HepG2 (cell line): Measurements from ENCODE around the gene UXS1. TPM values are rescaled to one million over a fixed set of nuclear protein-coding genes. Genes with fewer than 3 reads are reported as not detected.

Experiments
- FOXC1 ChIP-seq: sonication (generic); formaldehyde crosslinking; IDR thresholded peaks from 2 replicates; pipeline ENCODE4 v1.8.0; 2022; ENCODE audit warnings: mild to moderate bottlenecking, missing genetic modification reagents, borderline replicate concordance
- GATAD1 ChIP-seq: IDR thresholded peaks from 2 replicates; pipeline ENCODE4 v1.6.1; 2016; ENCODE audit warnings: missing genetic modification reagents, missing compliant biosample characterization
- GATAD2A ChIP-seq: IDR thresholded peaks from 2 replicates; pipeline ENCODE4 v1.6.1; 2016
- IKZF1 ChIP-seq: fragments of 450-650 bp; IDR thresholded peaks from 2 replicates; pipeline ENCODE4 v1.7.1; 2016
- NR2C2 ChIP-seq: sonication (generic); formaldehyde crosslinking; IDR thresholded peaks from 2 replicates; pipeline ENCODE4 v1.4.0; 2020; ENCODE audit warnings: missing genetic modification reagents, mild to moderate bottlenecking, moderate library complexity, borderline replicate concordance
- RELA ChIP-seq: sonication (generic); formaldehyde crosslinking; IDR thresholded peaks from 2 replicates; pipeline ENCODE4 v1.4.0; 2020; ENCODE audit warnings: missing genetic modification reagents
- ZNF274 ChIP-seq: sonication (generic); formaldehyde crosslinking; IDR thresholded peaks from 2 replicates; pipeline ENCODE4 v1.5.1; 2020; ENCODE audit warnings: mild to moderate bottlenecking, missing genetic modification reagents
- ZNF350 ChIP-seq: sonication (generic); formaldehyde crosslinking; IDR thresholded peaks from 2 replicates; pipeline ENCODE4 v1.4.0; 2020; ENCODE audit warnings: mild to moderate bottlenecking, low read depth, missing genetic modification reagents, borderline replicate concordance
- ZNF484 ChIP-seq: sonication (generic); formaldehyde crosslinking; IDR thresholded peaks from 2 replicates; pipeline ENCODE4 v1.5.1; 2020; ENCODE audit warnings: mild to moderate bottlenecking, low read depth, missing genetic modification reagents, borderline replicate concordance
- ZNF501 ChIP-seq: sonication (generic); formaldehyde crosslinking; IDR thresholded peaks from 2 replicates; pipeline ENCODE4 v1.5.1; 2020; ENCODE audit warnings: mild to moderate bottlenecking, moderate library complexity, missing genetic modification reagents
- ZNF564 ChIP-seq: sonication (generic); formaldehyde crosslinking; IDR thresholded peaks from 2 replicates; pipeline ENCODE4 v1.8.1; 2023; ENCODE audit warnings: mild to moderate bottlenecking, missing genetic modification reagents
- ZNF572 ChIP-seq: sonication (generic); formaldehyde crosslinking; IDR thresholded peaks from 2 replicates; pipeline ENCODE4 v1.5.1; 2020; ENCODE audit warnings: mild to moderate bottlenecking, missing genetic modification reagents
- ZNF644 ChIP-seq: IDR thresholded peaks from 2 replicates; pipeline ENCODE4 v1.6.1; 2016; ENCODE audit warnings: low read depth
- polyA plus RNA-seq, 8 experiments: library from polyadenylated mRNA; depleted of rRNA in 3 of 8; stranded (reverse) in 7 of 8; unstranded in 1 of 8; fragments of >200 nt; fragmentation: Illumina TruSeq in 4 of 8; extraction: Trizol in 4 of 8; gene quantifications; 2 replicates each; pipeline versions ENCODE4 v1.2.1 to v1.2.3, GENCODE V29; 2011 to 2016; ENCODE audit warnings: low read depth in 4 of 8, missing spikeins in 1 of 8, mixed read lengths in 1 of 8; ENCODE audit not compliant: insufficient read depth in 1 of 8
- total RNA-seq, 5 experiments: library from RNA; depleted of rRNA; stranded (reverse); fragments of >200 nt; fragmentation: Illumina TruSeq; extraction: Trizol; gene quantifications; 2 replicates each; pipeline ENCODE4 v1.2.3, GENCODE V29; 2016; ENCODE audit warnings: low read depth in 1 of 5
- TF ChIP-seq, protein P1 (sequence below): sonication (generic); formaldehyde crosslinking; IDR thresholded peaks from 2 replicates; pipeline ENCODE4 v1.5.1; 2020; ENCODE audit warnings: mild to moderate bottlenecking, missing genetic modification reagents, moderate library complexity
- TF ChIP-seq, protein P2 (sequence below): sonication (generic); formaldehyde crosslinking; IDR thresholded peaks from 2 replicates; pipeline ENCODE4 v1.4.0; 2020; ENCODE audit warnings: missing genetic modification reagents
- TF ChIP-seq, protein P3 (sequence below), 2 experiments: sonication (generic) in 1 of 2; formaldehyde crosslinking in 1 of 2; IDR thresholded peaks; 2 replicates each; pipeline versions ENCODE4 v1.6.1 to v1.9.0; 2014 to 2022; ENCODE audit warnings: antibody characterized with exemption in 1 of 2, borderline replicate concordance in 1 of 2, inconsistent platforms in 1 of 2, low read depth in 1 of 2, missing genetic modification reagents in 1 of 2
- TF ChIP-seq, protein P4 (sequence below): sonication (generic); formaldehyde crosslinking; IDR thresholded peaks from 2 replicates; pipeline ENCODE4 v1.9.0; 2021; ENCODE audit warnings: missing genetic modification reagents, mild to moderate bottlenecking, borderline replicate concordance

UXS1 gene
- total and polyA plus RNA-seq, 2 of the 13 experiments (the other 11 are each of a cell fraction or from before 2014, with no cell fraction given): 53.3 to 110 TPM

DNA sequence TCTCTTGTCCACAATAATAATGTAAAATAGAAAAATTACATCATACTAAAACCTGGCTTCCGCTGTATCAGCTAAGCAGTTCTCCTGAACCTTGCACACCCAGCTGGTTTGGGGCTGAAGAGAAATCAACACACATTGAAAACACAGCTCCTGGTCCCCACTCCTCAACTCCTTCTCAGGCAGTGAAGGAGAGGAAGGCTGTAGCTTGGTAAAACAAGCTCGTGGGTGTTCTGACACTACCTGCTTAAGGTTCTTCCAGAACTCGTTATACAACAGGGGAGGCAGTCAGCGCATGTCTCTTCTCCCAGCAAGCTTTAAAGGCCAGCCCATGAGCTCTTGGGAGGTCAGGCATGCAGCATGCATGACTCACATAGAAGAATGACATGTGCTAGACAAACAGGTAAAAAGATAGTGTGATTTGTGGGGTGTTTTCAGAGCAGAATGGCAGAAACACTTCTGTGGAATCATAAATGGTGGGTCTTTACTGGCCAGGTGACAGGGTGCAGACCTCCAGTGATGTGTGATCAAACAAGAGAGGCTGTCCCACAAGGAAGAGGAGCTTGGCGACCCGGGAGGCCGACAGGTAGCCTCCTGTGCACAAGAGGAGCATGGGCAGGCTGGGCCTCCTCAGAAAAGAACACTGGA is 69.1 kb downstream of the UXS1 start (continued):
- TF ChIP-seq, protein P1, sequence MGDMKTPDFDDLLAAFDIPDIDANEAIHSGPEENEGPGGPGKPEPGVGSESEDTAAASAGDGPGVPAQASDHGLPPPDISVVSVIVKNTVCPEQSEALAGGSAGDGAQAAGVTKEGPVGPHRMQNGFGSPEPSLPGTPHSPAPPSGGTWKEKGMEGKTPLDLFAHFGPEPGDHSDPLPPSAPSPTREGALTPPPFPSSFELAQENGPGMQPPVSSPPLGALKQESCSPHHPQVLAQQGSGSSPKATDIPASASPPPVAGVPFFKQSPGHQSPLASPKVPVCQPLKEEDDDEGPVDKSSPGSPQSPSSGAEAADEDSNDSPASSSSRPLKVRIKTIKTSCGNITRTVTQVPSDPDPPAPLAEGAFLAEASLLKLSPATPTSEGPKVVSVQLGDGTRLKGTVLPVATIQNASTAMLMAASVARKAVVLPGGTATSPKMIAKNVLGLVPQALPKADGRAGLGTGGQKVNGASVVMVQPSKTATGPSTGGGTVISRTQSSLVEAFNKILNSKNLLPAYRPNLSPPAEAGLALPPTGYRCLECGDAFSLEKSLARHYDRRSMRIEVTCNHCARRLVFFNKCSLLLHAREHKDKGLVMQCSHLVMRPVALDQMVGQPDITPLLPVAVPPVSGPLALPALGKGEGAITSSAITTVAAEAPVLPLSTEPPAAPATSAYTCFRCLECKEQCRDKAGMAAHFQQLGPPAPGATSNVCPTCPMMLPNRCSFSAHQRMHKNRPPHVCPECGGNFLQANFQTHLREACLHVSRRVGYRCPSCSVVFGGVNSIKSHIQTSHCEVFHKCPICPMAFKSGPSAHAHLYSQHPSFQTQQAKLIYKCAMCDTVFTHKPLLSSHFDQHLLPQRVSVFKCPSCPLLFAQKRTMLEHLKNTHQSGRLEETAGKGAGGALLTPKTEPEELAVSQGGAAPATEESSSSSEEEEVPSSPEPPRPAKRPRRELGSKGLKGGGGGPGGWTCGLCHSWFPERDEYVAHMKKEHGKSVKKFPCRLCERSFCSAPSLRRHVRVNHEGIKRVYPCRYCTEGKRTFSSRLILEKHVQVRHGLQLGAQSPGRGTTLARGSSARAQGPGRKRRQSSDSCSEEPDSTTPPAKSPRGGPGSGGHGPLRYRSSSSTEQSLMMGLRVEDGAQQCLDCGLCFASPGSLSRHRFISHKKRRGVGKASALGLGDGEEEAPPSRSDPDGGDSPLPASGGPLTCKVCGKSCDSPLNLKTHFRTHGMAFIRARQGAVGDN (CRISPR knock-in tag): peak; percentile 40; the same call in 1 of the 2 replicates
- TF ChIP-seq GATAD1 (no peak), ZNF644 (CRISPR knock-in tag) (0 out of 2 replicates have a peak, but pooled peaks have one; percentile 11), ZNF572 (CRISPR knock-in tag) (0 out of 2 replicates have a peak, but pooled peaks have one; percentile 75), ZNF564 (CRISPR knock-in tag) (no peak), FOXC1 (CRISPR knock-in tag) (0 out of 2 replicates have a peak, but pooled peaks have one; percentile 43), ZNF484 (CRISPR knock-in tag) (no peak), RELA (no peak), GATAD2A (CRISPR knock-in tag) (peak; percentile 77), ZNF274 (CRISPR knock-in tag) (0 out of 2 replicates have a peak, but pooled peaks have one; percentile 30), ZNF350 (peak; percentile 64; the same call in 1 of the 2 replicates), ZNF501 (CRISPR knock-in tag) (peak; percentile 46; the same call in 1 of the 2 replicates), NR2C2 (CRISPR knock-in tag) (0 out of 2 replicates have a peak, but pooled peaks have one; percentile 13), IKZF1 (no peak)
- TF ChIP-seq, protein P2, sequence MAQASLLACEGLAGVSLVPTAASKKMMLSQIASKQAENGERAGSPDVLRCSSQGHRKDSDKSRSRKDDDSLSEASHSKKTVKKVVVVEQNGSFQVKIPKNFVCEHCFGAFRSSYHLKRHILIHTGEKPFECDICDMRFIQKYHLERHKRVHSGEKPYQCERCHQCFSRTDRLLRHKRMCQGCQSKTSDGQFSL (CRISPR knock-in tag): no peak
- TF ChIP-seq, protein P3, sequence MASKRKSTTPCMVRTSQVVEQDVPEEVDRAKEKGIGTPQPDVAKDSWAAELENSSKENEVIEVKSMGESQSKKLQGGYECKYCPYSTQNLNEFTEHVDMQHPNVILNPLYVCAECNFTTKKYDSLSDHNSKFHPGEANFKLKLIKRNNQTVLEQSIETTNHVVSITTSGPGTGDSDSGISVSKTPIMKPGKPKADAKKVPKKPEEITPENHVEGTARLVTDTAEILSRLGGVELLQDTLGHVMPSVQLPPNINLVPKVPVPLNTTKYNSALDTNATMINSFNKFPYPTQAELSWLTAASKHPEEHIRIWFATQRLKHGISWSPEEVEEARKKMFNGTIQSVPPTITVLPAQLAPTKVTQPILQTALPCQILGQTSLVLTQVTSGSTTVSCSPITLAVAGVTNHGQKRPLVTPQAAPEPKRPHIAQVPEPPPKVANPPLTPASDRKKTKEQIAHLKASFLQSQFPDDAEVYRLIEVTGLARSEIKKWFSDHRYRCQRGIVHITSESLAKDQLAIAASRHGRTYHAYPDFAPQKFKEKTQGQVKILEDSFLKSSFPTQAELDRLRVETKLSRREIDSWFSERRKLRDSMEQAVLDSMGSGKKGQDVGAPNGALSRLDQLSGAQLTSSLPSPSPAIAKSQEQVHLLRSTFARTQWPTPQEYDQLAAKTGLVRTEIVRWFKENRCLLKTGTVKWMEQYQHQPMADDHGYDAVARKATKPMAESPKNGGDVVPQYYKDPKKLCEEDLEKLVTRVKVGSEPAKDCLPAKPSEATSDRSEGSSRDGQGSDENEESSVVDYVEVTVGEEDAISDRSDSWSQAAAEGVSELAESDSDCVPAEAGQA (IDR thresholded peaks at IDR 0.05; ENCODE audit: low read depth): no peak
- TF ChIP-seq, protein P3 (CRISPR knock-in tag; IDR thresholded peaks at IDR 0.05; ENCODE audit: borderline replicate concordance): no peak
- TF ChIP-seq, protein P4, sequence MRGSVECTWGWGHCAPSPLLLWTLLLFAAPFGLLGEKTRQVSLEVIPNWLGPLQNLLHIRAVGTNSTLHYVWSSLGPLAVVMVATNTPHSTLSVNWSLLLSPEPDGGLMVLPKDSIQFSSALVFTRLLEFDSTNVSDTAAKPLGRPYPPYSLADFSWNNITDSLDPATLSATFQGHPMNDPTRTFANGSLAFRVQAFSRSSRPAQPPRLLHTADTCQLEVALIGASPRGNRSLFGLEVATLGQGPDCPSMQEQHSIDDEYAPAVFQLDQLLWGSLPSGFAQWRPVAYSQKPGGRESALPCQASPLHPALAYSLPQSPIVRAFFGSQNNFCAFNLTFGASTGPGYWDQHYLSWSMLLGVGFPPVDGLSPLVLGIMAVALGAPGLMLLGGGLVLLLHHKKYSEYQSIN (CRISPR knock-in tag): no peak
